HEK293 (cell line): ENCODE measurements around the gene PILRB.

Experiments
- CTCF ChIA-PET: fragments of 350-600 bp; formaldehyde crosslinking; extraction: SDS; loops from one replicate; lab custom pipeline; 2021; ENCODE audit warnings: antibody characterized with exemption; lab: Yijun Ruan, JAX
- POLR2A ChIA-PET: fragments of 300-600 bp; formaldehyde crosslinking; extraction: SDS; loops from one replicate; lab custom pipeline; 2020; ENCODE audit warnings: antibody characterized with exemption, inconsistent platforms; lab: Yijun Ruan, JAX
- H3K27ac ChIP-seq: fragments of 200-500 bp; sonication (Bioruptor generic); 2 replicates; pipeline ENCODE4 v1.5.1; 2014; ENCODE audit warnings: low read depth, low read length, control low read depth, inconsistent platforms; ENCODE audit errors: extremely low read depth
- H3K36me3 ChIP-seq, 2 experiments: fragments of 200-500 bp in 1 of 2; sonication (Bioruptor generic) in 1 of 2; 1 replicate in 1 of 2; 2 replicates in 1 of 2; pipeline ENCODE4 v1.5.1; 2014 to 2017; ENCODE audit warnings: inconsistent platforms in 2 of 2, low read length in 2 of 2; ENCODE audit not compliant: control insufficient read depth in 2 of 2, insufficient read depth in 1 of 2
- H3K4me1 ChIP-seq: fragments of 200-500 bp; sonication (Bioruptor generic); 2 replicates; pipeline ENCODE4 v1.5.1; 2014; ENCODE audit warnings: mild to moderate bottlenecking, low read length, inconsistent platforms; ENCODE audit not compliant: control insufficient read depth, insufficient read depth
- H3K4me3 ChIP-seq: 2 replicates; pipeline ENCODE4 v1.5.1; 2011; ENCODE audit warnings: low read depth, mild to moderate bottlenecking, control low read depth, low read length, moderate library complexity
- H3K9me3 ChIP-seq: fragments of 200-500 bp; sonication (Bioruptor generic); 2 replicates; pipeline ENCODE4 v1.5.1; 2014; ENCODE audit warnings: low read depth, low read length, inconsistent platforms; ENCODE audit not compliant: control insufficient read depth, insufficient read depth
- KLF7 ChIP-seq: fragments of 450-650 bp; formaldehyde crosslinking; IDR thresholded peaks from 2 replicates; pipeline ENCODE4 v1.5.1; 2016; ENCODE audit warnings: missing biosample characterization, missing genetic modification characterization, borderline replicate concordance
- MZF1 ChIP-seq: fragments of 450-650 bp; formaldehyde crosslinking; IDR thresholded peaks from 2 replicates; pipeline ENCODE4 v1.5.1; 2017; ENCODE audit warnings: missing biosample characterization, missing genetic modification characterization, borderline replicate concordance
- WT1 ChIP-seq: fragments of 450-650 bp; formaldehyde crosslinking; IDR thresholded peaks from 2 replicates; pipeline ENCODE4 v1.5.1; 2016; ENCODE audit warnings: missing biosample characterization, missing genetic modification characterization
- ZFP37 ChIP-seq: fragments of 450-650 bp; formaldehyde crosslinking; IDR thresholded peaks from 2 replicates; pipeline ENCODE4 v1.5.1; 2016; ENCODE audit warnings: missing biosample characterization, missing genetic modification characterization
- ZNF214 ChIP-seq: fragments of 450-650 bp; formaldehyde crosslinking; IDR thresholded peaks from 2 replicates; pipeline ENCODE4 v1.5.1; 2017; ENCODE audit warnings: missing biosample characterization, mild to moderate bottlenecking, missing genetic modification characterization, borderline replicate concordance
- ZNF23 ChIP-seq: fragments of 450-650 bp; formaldehyde crosslinking; IDR thresholded peaks from 2 replicates; pipeline ENCODE4 v1.5.1; 2016; ENCODE audit warnings: missing biosample characterization, missing genetic modification characterization, borderline replicate concordance
- ZNF292 ChIP-seq: fragments of 450-650 bp; formaldehyde crosslinking; IDR thresholded peaks from 2 replicates; pipeline ENCODE4 v1.5.1; 2016; ENCODE audit warnings: low read depth, missing biosample characterization, missing genetic modification characterization, borderline replicate concordance
- ZNF311 ChIP-seq: fragments of 450-650 bp; formaldehyde crosslinking; IDR thresholded peaks from 2 replicates; pipeline ENCODE4 v1.5.1; 2017; ENCODE audit warnings: missing biosample characterization, missing genetic modification characterization, borderline replicate concordance
- ZNF404 ChIP-seq: fragments of 450-650 bp; formaldehyde crosslinking; IDR thresholded peaks from 2 replicates; pipeline ENCODE4 v1.5.1; 2017; ENCODE audit warnings: missing biosample characterization, missing genetic modification characterization
- ZNF529 ChIP-seq: fragments of 450-650 bp; formaldehyde crosslinking; IDR thresholded peaks from 2 replicates; pipeline ENCODE4 v1.5.1; 2017; ENCODE audit warnings: missing genetic modification characterization, missing biosample characterization; ENCODE audit not compliant: insufficient replicate concordance
- ZNF530 ChIP-seq: fragments of 450-650 bp; formaldehyde crosslinking; IDR thresholded peaks from 2 replicates; pipeline ENCODE4 v1.5.1; 2016; ENCODE audit warnings: low read depth, missing biosample characterization, missing genetic modification characterization
- ZNF571 ChIP-seq: fragments of 450-650 bp; formaldehyde crosslinking; IDR thresholded peaks from 2 replicates; pipeline ENCODE4 v1.5.0; 2017; ENCODE audit warnings: missing biosample characterization, missing genetic modification characterization
- ZNF670 ChIP-seq: fragments of 450-650 bp; formaldehyde crosslinking; IDR thresholded peaks from 2 replicates; pipeline ENCODE4 v1.5.1; 2016; ENCODE audit warnings: missing biosample characterization, missing genetic modification characterization, low read depth
- ZNF792 ChIP-seq: fragments of 450-650 bp; formaldehyde crosslinking; IDR thresholded peaks from 2 replicates; pipeline ENCODE4 v1.5.1; 2016; ENCODE audit warnings: missing biosample characterization, missing genetic modification characterization
- TF ChIP-seq, protein P1 (sequence below): fragments of 450-650 bp; formaldehyde crosslinking; IDR thresholded peaks from 2 replicates; pipeline ENCODE4 v1.5.1; 2016; ENCODE audit warnings: missing biosample characterization, missing genetic modification characterization, borderline replicate concordance
- TF ChIP-seq, protein P2 (sequence below): fragments of 450-650 bp; formaldehyde crosslinking; IDR thresholded peaks from 2 replicates; pipeline ENCODE4 v1.5.1; 2016; ENCODE audit warnings: missing biosample characterization, missing genetic modification characterization
- TF ChIP-seq, protein P3 (sequence below): fragments of 450-650 bp; formaldehyde crosslinking; IDR thresholded peaks from 2 replicates; pipeline ENCODE4 v1.5.1; 2016; ENCODE audit warnings: missing biosample characterization, missing genetic modification characterization, low read depth
- TF ChIP-seq, protein P4 (sequence below): fragments of 450-650 bp; IDR thresholded peaks from 2 replicates; pipeline ENCODE4 v1.5.1; 2018; ENCODE audit warnings: missing biosample characterization, missing genetic modification characterization

Gene PILRB

DNA sequence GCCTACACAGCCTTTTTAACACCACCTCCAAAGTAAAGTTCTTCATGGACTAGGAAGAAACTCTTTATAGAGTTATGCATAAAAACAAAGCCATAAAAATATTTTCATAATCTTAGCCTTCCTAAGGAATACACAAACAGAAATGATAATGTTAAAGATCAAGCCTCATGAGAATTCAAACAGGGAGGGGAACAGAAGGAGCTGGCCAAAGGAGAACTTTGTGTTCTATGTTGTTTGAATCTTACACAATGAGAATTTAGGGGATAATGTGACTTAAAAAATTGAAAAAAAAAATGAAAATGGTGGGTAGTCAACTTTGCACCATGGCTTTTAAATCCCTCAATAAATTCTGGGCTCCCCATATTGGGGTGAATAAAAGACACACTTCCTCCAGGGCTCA, 9.1 kb upstream of the PILRB start:
- Histone ChIP-seq H3K4me3 (no peak overlapping the region), H3K27ac (no peak overlapping the region)
- POLR2A ChIA-PET, result no interaction called here
- CTCF ChIA-PET, result no interaction called here
- TF ChIP-seq, protein P1, sequence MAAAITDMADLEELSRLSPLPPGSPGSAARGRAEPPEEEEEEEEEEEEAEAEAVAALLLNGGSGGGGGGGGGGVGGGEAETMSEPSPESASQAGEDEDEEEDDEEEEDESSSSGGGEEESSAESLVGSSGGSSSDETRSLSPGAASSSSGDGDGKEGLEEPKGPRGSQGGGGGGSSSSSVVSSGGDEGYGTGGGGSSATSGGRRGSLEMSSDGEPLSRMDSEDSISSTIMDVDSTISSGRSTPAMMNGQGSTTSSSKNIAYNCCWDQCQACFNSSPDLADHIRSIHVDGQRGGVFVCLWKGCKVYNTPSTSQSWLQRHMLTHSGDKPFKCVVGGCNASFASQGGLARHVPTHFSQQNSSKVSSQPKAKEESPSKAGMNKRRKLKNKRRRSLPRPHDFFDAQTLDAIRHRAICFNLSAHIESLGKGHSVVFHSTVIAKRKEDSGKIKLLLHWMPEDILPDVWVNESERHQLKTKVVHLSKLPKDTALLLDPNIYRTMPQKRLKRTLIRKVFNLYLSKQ (tag by site-specific recombination), result no peak
- TF ChIP-seq, protein P2, sequence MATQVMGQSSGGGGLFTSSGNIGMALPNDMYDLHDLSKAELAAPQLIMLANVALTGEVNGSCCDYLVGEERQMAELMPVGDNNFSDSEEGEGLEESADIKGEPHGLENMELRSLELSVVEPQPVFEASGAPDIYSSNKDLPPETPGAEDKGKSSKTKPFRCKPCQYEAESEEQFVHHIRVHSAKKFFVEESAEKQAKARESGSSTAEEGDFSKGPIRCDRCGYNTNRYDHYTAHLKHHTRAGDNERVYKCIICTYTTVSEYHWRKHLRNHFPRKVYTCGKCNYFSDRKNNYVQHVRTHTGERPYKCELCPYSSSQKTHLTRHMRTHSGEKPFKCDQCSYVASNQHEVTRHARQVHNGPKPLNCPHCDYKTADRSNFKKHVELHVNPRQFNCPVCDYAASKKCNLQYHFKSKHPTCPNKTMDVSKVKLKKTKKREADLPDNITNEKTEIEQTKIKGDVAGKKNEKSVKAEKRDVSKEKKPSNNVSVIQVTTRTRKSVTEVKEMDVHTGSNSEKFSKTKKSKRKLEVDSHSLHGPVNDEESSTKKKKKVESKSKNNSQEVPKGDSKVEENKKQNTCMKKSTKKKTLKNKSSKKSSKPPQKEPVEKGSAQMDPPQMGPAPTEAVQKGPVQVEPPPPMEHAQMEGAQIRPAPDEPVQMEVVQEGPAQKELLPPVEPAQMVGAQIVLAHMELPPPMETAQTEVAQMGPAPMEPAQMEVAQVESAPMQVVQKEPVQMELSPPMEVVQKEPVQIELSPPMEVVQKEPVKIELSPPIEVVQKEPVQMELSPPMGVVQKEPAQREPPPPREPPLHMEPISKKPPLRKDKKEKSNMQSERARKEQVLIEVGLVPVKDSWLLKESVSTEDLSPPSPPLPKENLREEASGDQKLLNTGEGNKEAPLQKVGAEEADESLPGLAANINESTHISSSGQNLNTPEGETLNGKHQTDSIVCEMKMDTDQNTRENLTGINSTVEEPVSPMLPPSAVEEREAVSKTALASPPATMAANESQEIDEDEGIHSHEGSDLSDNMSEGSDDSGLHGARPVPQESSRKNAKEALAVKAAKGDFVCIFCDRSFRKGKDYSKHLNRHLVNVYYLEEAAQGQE (tag by site-specific recombination), result no peak
- no peak for TF ChIP-seq ZNF530 (tag by site-specific recombination)
- no peak for TF ChIP-seq KLF7
- no peak for TF ChIP-seq ZNF311 (tag by site-specific recombination)
- TF ChIP-seq WT1, result no peak
- TF ChIP-seq, all 188 proteins: peak for 0
- Histone ChIP-seq H3K36me3 (peaks cover 34 to 78% of the 10 kb centered on the region in 2 experiments), H3K9me3 (no peaks in the 10 kb centered on the region), H3K4me1 (0 out of 2 replicates have a peak, but pooled peaks cover 3% of the 10 kb centered on the region)

DNA sequence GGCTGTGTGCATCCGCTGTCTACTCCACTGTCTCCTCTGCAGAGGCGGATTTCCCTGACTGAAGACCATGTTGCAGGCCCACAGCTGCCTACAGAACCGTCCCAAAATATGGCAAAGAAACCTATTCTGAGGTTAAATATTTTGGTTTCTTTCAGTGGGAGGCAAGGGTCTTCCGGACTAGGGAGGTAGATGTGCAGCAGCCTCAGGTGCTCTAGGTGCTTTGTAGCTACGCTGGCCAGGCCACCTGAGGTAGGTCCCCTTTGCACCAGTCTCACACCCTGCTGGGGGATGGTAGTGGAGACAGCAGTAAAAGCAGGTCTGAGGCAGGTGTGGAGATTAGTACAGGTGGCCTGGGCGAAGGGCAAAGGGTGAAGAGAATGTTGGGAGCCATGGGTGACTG, 8.2 kb upstream of the PILRB start:
- no peak for TF ChIP-seq ZNF404
- no peak for TF ChIP-seq ZNF571 (tag by site-specific recombination)
- TF ChIP-seq ZNF670 (tag by site-specific recombination), result no peak
- TF ChIP-seq ZNF792 (tag by site-specific recombination), result no peak
- TF ChIP-seq ZNF214 (tag by site-specific recombination), result no peak
- TF ChIP-seq MZF1 (tag by site-specific recombination), result no peak
- TF ChIP-seq ZNF23, result no peak
- no peak for TF ChIP-seq ZNF529 (tag by site-specific recombination)
- TF ChIP-seq ZNF292, result no peak
- TF ChIP-seq, protein P3, sequence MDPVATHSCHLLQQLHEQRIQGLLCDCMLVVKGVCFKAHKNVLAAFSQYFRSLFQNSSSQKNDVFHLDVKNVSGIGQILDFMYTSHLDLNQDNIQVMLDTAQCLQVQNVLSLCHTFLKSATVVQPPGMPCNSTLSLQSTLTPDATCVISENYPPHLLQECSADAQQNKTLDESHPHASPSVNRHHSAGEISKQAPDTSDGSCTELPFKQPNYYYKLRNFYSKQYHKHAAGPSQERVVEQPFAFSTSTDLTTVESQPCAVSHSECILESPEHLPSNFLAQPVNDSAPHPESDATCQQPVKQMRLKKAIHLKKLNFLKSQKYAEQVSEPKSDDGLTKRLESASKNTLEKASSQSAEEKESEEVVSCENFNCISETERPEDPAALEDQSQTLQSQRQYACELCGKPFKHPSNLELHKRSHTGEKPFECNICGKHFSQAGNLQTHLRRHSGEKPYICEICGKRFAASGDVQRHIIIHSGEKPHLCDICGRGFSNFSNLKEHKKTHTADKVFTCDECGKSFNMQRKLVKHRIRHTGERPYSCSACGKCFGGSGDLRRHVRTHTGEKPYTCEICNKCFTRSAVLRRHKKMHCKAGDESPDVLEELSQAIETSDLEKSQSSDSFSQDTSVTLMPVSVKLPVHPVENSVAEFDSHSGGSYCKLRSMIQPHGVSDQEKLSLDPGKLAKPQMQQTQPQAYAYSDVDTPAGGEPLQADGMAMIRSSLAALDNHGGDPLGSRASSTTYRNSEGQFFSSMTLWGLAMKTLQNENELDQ (tag by site-specific recombination), result no peak
- TF ChIP-seq, protein P4, sequence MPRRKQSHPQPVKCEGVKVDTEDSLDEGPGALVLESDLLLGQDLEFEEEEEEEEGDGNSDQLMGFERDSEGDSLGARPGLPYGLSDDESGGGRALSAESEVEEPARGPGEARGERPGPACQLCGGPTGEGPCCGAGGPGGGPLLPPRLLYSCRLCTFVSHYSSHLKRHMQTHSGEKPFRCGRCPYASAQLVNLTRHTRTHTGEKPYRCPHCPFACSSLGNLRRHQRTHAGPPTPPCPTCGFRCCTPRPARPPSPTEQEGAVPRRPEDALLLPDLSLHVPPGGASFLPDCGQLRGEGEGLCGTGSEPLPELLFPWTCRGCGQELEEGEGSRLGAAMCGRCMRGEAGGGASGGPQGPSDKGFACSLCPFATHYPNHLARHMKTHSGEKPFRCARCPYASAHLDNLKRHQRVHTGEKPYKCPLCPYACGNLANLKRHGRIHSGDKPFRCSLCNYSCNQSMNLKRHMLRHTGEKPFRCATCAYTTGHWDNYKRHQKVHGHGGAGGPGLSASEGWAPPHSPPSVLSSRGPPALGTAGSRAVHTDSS (tag by site-specific recombination), result no peak
- no peak for TF ChIP-seq ZFP37 (tag by site-specific recombination)
- 0 out of 2 replicates have a peak, but pooled peaks cover under 1% of the 10 kb centered on the region for H3K4me1 ChIP-seq
- CTCF ChIA-PET, result no interaction called here
- H3K9me3 ChIP-seq, result no peaks in the 10 kb centered on the region
- no peak overlapping the region for H3K4me3 ChIP-seq
- peaks cover 37 to 87% of the 10 kb centered on the region in 2 experiments for H3K36me3 ChIP-seq
- POLR2A ChIA-PET, result no interaction called here
- no peak overlapping the region for H3K27ac ChIP-seq
